Occipital lobe (tissue), 2 donors: ENCODE measurements around the gene RPTOR. TPM values are rescaled to one million over a fixed set of nuclear protein-coding genes. Genes with fewer than 3 reads are reported as not detected.

Source experiments
- DNase-seq: peaks from one replicate; lab custom pipeline; 2025; lab: John Stamatoyannopoulos, UW
- total RNA-seq: library from RNA; depleted of rRNA; stranded (reverse); fragments of >200 nt; gene quantifications from one replicate; pipeline ENCODE4 v1.2.3, GENCODE V29; 2014

RPTOR gene
- total RNA-seq, 1 donor from 2014 or later = 14.2 TPM

GRCh38 chr17:80953471-80954315, 409.1 kb downstream of the RPTOR start:
- no peak for DNase-seq

DNA sequence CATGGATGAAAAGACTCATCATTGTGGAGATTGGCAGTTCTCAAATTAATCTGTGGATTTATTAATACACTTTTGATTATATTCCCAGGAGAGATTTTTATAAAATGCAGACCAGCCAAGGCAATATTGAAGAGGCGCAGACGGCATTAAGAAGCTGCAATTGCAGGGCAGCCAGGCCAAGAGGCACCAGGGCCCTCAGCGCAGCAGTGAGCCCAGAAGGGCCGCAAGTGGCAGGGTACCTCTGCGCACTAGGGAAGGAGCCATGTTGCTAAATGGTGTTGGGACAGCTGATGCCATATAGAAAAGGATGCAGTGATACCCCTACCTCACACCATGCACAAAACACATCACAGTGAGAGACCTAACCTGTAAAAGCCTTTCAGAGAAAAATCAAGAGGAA, 410.4 kb downstream of the RPTOR start:
- no peak for DNase-seq

GRCh38 chr17:80955671-80956280, 411.1 kb downstream of the RPTOR start:
- DNase-seq = no peak

GRCh38 chr17:80956321-80957190, 411.9 kb downstream of the RPTOR start:
- DNase-seq = no peak

DNA sequence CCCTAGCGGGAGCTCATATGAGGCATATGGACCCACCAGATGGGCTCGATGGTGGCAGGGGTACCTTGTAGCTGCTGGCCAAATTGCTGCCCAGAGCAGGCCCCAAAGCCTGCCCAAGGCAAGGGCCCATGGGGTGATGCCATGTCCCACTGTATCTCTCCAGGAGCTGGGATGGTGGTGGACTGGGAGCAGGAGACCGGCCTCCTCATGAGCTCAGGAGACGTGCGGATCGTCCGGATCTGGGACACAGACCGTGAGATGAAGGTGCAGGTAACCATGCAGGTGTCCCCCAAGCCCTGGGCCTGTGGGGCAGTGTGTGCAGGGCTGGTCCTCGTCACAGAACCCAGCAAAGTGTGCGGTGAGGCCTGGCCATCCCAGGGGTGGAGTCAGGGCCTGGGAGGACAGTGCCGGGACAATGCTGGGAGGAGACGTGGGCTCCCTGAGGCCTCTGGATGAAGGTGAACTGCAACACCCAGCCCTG, 412.9 kb downstream of the RPTOR start:
- DNase-seq = no peak

DNA sequence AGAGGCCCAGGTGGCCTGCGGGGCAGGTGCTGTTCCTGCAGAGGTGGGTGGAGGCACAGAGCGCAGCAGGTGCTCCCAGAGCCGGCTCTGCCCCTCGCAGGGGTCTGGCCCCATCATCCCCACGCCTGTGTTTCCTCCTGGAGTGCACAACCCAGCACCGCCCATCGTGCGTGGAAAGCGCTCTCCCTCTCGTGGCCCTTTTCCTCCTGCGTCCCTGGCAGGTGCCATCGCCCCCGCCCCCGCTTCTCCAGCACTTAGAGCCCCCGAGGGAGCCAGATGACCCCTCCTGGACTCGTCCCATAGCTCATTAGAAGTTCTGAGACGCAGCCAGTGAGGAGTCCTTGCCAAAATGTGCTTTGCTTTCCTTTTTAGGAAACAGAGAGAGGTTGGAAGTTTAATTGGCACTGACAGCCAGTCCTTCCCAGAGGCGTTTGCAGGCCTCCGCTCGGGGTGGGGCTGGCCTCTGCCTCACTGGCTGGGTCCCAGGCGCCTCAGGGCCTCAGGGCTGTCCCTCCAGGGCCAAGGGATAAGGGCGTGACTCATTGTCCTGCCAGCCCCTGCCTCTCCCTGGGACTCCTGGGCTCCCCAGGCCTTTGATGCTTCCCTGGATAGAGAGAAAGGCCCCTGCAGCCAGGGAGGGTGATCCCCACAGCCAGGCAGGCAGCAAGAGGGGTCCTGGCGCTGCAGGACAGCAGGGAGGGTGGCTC, 414.8 kb downstream of the RPTOR start:
- DNase-seq = no peak

DNA sequence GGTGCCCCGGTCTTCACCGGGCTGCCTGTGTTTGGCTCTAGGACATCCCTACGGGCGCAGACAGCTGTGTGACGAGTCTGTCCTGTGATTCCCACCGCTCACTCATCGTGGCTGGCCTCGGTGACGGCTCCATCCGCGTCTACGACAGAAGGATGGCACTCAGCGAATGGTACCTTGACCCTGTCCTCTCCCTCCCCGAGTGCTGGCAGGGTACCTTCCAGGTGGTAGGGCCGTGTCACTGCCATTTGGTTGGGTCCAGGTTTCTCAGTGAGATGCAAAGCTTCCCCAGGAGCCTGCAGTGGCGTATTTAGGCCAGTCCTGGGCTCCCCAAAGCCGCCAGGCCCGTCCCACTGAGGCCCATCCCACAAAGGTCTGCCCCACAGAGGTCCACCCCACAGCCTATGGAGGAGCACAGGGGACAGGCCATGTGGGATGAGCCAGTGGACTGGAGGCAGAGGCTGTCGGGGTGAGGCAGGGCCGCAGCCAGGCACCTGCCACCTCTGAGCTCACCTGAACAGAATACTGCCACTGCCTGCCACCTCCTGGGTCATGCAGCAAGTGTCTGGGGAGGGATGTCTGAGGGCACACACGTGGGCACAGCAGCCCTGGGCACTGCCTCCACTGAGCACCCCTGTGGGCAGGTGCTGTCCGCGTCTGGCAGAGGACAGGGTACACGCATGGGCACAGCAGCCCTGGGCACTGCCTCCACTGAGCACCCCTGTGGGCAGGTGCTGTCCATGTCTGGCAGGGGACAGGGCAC, 415.6 kb downstream of the RPTOR start:
- no peak for DNase-seq

GRCh38 chr17:80960797-80961452, 416.3 kb downstream of the RPTOR start:
- no peak for DNase-seq

GRCh38 chr17:80961541-80962330, 417.1 kb downstream of the RPTOR start:
- DNase-seq = no peak

DNA sequence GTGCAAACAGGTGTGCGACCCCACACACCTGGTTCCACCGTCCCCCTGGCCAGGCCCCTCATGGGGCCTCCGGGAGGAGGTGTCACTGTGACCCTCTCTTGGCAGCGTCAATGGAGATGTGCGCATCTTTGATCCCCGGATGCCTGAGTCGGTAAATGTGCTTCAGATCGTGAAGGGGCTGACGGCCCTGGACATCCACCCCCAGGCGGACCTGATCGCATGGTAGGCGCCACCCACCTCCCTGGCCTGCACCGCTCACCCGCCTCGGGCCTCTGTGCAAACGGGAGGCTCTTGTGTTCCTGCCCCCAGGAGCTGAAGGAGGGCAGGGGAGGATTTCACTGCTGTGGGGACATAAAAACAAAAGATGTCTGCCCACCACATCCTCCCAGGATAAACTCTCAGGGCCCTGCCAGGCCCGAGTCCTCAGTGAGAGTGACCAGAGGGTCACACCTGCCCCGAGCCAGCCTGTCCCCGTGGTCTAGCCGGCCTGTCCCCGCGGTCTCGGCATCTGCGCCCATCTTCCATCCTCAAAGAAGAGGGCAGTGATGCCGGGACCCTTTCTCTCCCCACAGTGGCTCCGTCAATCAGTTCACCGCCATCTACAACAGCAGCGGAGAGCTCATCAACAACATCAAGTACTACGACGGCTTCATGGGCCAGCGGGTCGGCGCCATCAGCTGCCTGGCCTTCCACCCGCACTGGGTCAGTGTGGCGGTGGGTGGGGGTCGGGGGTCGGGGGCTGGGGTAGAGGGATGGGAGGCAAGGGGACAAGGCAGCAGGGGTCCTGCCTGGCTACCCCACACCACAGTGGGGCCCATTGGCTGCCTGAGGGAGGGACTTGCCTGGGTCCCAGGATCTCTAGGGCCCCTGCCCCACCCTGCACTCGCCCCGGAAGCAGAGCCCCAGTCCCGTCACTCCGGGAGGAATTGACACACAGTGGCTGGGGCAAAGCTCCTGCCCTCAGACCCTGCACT, 418.0 kb downstream of the RPTOR start:
- no peak for DNase-seq

GRCh38 chr17:80963812-80964543, 419.3 kb downstream of the RPTOR start:
- DNase-seq = no peak

- no peak for DNase-seq
Observed at GRCh38 chr17:80964544-80964856, 419.9 kb downstream of the RPTOR start.

DNA sequence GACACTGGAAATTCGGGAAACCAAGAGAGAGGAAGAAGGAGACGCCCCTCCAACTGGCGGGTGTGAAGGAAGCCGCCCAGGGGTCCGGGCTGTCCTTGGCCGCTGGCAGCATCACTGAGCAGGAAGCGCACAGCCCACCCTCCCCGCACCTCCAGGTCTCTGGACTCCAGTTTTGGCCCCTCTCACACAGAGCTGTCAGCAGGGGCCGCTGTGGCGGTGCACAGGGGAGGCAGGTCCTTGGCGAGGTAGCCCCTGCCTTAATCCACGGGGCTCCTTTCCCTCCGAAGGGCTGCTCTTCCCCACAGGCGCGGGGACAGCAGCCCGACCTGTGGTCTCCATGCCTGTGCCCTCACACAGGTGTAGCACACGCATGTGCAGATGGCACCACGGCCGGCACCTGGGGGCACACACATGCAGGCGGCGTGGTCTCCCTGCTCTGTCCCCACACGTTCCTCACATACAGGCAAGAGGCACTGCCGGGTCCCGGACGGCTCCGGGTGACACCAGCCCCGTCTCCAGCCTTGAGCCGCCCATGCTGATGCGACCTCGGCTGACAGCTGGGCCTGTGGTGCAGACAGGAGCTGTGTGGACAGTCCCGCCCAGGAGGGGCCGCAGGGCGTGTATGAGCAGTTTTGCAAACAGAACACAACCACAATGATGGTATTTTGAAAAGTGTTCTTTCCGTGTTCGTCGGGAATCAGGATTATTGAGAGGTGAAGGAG, 420.4 kb downstream of the RPTOR start:
- DNase-seq = no peak

DNA sequence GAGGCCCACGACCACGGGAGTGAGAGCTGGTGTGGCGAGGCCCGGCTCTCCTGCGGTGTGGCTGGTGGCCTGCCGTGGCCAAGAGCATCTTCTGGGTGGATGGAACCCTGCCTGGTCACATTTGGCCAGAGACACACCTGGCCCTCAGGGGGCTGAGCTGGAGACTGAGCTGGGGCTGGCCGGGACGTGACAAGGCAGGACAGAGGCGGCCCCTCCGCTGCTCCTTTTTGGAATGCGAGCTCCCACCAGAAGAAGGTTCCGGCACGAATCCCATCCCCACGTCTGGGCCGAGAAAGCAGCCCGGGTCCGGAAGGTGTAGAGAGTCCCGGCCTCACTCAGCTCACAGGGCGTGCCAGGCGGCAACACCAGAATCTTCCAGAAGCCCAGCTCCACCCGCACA, 421.0 kb downstream of the RPTOR start:
- DNase-seq = no peak

- no peak for DNase-seq
Observed at GRCh38 chr17:80967404-80967872, 422.8 kb downstream of the RPTOR start.

- peak; percentile 53 for DNase-seq
Observed at GRCh38 chr17:80968602-80969029, 424.0 kb downstream of the RPTOR start.
